ENCODE measurements around the gene BCL7B. TPM values are rescaled to one million over a fixed set of nuclear protein-coding genes. Genes with fewer than 3 reads are reported as not detected.
"Not testable (repeated sequence)": the region's sequence is repeated elsewhere in the genome, so short reads cannot be mapped to it uniquely, and the experiment has no call there.

BCL7B gene
- total RNA-seq, 2 donors from 2014 or later = 44.4 to 90.0 TPM

DNA sequence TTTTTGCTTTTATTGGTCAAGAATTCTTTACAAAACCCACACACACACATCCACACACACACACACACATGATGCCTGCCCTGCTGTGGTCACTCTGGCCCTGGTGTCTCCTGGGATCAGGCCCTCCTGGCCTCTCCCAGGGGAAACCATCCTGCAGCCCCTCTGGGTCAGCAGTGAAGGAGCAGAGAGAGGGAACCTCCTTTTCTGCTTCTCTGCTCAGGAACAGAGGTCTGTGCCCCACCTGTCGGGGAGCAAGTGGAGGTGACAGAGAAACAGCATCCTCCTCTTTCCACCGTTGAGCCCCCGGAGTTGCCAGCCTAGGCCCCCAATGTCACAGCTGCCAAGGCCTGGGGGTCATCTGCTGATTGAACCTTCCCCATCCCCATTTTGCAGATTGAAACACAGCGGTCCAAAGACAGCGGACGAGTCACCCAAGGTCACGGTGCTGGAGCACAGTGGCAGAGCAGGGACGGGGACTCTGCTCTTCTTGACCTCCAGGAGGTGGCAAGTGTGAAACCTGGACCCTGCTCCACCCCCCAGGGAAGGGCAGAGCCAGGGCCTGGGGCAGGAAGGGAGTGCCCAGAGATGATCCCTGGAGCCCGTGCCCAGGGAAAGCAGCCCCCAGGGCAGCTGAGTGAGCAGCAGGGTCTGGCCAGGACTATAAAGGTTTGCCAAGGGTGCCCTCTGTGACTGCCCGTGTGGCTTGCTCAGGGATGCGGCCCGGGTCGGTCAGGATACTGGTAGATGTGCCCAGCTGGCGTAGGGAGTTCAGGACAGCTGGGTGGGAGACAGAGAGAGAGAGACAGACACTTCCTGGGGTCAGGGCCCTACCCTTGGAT is 35.9 kb upstream of the BCL7B start:
- Histone ChIP-seq H3K9me3 (no peaks in the 10 kb centered on the region), H3K36me3 (replicated peaks in 1 of 2; ENCODE audit: insufficient read depth in 1 of 2, low read depth in 2 of 2) (no peaks in the 10 kb centered on the region), H3K27ac (no peak overlapping the region), H3K4me3 (no peak overlapping the region), H3K27me3 (no peaks in the 10 kb centered on the region), H3K4me1 (no peaks in the 10 kb centered on the region)
- WGBS, 2 donors = 61 to 75% methylated on average over 4 to 14 of the region's 14 CpGs
- TF ChIP-seq POLR2A (IDR thresholded peaks at IDR 0.05) = no peak
- TF ChIP-seq, protein P1, sequence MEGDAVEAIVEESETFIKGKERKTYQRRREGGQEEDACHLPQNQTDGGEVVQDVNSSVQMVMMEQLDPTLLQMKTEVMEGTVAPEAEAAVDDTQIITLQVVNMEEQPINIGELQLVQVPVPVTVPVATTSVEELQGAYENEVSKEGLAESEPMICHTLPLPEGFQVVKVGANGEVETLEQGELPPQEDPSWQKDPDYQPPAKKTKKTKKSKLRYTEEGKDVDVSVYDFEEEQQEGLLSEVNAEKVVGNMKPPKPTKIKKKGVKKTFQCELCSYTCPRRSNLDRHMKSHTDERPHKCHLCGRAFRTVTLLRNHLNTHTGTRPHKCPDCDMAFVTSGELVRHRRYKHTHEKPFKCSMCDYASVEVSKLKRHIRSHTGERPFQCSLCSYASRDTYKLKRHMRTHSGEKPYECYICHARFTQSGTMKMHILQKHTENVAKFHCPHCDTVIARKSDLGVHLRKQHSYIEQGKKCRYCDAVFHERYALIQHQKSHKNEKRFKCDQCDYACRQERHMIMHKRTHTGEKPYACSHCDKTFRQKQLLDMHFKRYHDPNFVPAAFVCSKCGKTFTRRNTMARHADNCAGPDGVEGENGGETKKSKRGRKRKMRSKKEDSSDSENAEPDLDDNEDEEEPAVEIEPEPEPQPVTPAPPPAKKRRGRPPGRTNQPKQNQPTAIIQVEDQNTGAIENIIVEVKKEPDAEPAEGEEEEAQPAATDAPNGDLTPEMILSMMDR (IDR thresholded peaks at IDR 0.05) = no peak
- intact Hi-C loops (cut with DNase I) = no loop called here
- DNase-seq (no peak), ATAC-seq (no peak)

DNA sequence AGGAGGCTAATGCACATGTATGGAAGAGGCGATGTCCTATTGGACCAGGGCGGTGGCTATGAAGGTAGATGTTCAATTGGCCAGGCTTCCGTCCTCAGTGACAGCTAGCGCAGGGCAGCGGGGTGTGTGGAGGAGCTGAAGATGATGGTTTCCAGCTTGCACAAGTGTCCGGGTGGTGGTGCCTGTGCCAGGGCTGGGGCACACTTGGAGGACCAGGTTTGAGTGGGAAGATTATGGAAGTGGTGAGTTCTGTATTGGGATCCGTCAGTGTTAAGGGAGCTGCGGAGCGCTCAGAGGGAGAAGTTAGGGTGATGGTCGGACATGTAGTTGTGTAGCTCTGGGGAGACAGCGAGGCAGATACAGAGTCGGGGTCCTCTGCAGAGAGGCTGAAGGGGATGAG is 29.4 kb upstream of the BCL7B start:
- WGBS, 2 donors = 93 to 97% methylated on average over 12 of the region's 12 CpGs
- Histone ChIP-seq H3K27me3 (no peaks in the 10 kb centered on the region), H3K36me3 (replicated peaks in 1 of 2; ENCODE audit: insufficient read depth in 1 of 2, low read depth in 2 of 2) (no peaks in the 10 kb centered on the region), H3K4me3 (no peak overlapping the region), H3K9me3 (no peaks in the 10 kb centered on the region), H3K4me1 (peaks cover 6% of the 10 kb centered on the region), H3K27ac (peak overlapping the region in 1 of 4 donors; percentile 22)
- no peak for TF ChIP-seq POLR2A (IDR thresholded peaks at IDR 0.05)
- TF ChIP-seq, protein P1 (IDR thresholded peaks at IDR 0.05) = no peak
- intact Hi-C loops (cut with DNase I) = no loop called here
- DNase-seq = no peak
- no peak for ATAC-seq

DNA sequence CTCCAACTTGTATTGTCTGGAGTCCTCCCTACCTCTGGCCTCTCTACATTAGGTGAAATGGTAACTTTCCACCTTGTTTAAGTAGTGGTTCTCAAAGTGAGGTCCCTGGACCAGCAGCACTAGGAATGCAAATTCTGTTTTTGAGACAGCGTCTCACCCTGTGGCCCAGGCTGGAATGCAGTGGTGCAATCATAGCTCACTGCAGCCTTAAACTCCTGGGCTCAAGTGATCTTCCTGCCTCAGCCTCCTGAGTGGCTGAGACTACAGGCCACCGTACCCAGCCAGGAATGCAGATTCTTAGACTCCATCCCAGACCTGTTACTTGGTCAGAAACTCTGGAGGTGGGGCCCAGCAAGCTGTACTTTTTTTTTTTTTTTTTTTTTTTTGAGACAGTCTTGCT is 27.7 kb upstream of the BCL7B start:
- intact Hi-C loops (cut with DNase I) = no loop called here
- no peak for ATAC-seq
- Histone ChIP-seq H3K9me3 (no peaks in the 10 kb centered on the region), H3K4me3 (no peak overlapping the region), H3K36me3 (replicated peaks in 1 of 2; ENCODE audit: insufficient read depth in 1 of 2, low read depth in 2 of 2) (no peaks in the 10 kb centered on the region), H3K27me3 (no peaks in the 10 kb centered on the region), H3K27ac (no peak overlapping the region), H3K4me1 (peaks cover 6% of the 10 kb centered on the region)
- WGBS, 2 donors = 73 to 82% methylated on average over 2 of the region's 2 CpGs
- no peak for DNase-seq
- TF ChIP-seq POLR2A (IDR thresholded peaks at IDR 0.05) = no peak
- TF ChIP-seq, protein P1 (IDR thresholded peaks at IDR 0.05) = no peak

DNA sequence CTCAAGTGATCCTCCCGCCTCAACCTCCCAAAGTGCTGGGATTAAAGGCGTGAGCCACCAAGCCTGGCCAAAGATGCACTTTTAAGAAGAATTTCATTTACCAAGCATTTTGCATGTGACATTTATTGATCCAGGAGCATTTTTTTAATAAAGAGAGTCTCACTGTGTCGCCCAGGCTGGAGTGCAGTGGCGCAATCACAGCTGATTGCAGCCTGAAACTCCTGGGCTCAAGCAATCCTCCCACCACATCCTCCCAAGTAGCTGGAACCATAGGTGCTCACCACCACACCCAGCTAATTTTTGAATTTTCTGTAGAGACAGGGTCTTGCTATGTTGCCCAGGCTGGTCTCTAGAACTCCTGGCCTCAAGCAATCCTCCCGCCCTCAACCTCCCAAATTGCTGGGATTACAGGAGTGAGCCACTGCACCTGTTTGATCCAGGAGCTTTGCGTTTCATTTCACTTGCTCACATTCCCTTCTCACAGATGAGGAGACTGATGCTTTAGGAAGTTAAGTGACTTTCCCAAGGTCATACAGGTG is 25.2 kb upstream of the BCL7B start:
- no peak for TF ChIP-seq POLR2A (IDR thresholded peaks at IDR 0.05)
- TF ChIP-seq, protein P1 (IDR thresholded peaks at IDR 0.05) = no peak
- ATAC-seq (no peak), DNase-seq (no peak)
- peaks cover 9% of the 10 kb centered on the region for H3K4me1 ChIP-seq
- H3K9me3 ChIP-seq = no peaks in the 10 kb centered on the region
- H3K27ac ChIP-seq = peak overlapping the region in 1 of 4 donors; percentile 48
- H3K4me3 ChIP-seq = no peak overlapping the region
- no peaks in the 10 kb centered on the region for H3K36me3 ChIP-seq (replicated peaks in 1 of 2; ENCODE audit: insufficient read depth in 1 of 2, low read depth in 2 of 2)
- 80 to 83% methylated on average over 6 of the region's 6 CpGs for WGBS, 2 donors
- H3K27me3 ChIP-seq = no peaks in the 10 kb centered on the region
- intact Hi-C loops (cut with DNase I) = no loop called here

DNA sequence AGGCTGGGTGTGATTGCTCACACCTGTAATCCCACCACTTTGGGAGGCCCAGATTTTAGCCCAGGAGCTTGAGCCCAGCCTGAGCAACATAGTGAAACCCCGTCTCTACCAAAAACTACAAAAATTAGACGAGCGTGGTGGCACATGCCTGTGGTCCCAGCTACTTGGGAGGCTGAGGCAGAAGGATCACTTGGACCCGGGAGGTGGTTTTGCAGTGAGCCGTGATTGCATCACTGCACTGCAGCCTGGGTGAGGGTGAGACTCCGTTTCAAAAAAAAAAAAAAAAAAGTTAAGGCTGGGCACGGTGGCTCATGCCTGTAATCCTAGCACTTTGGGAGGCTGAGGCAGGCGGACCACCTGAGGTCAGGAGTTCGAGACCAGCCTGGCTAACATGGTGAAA is 23.5 kb upstream of the BCL7B start:
- WGBS, 2 donors = 71 to 78% methylated on average over 9 of the region's 9 CpGs
- H3K27me3 ChIP-seq; H3K36me3 ChIP-seq (replicated peaks in 1 of 2; ENCODE audit: insufficient read depth in 1 of 2, low read depth in 2 of 2); H3K4me3 ChIP-seq; ATAC-seq; DNase-seq; H3K9me3 ChIP-seq; intact Hi-C loops (cut with DNase I); H3K27ac ChIP-seq: not testable (repeated sequence)
- H3K4me1 ChIP-seq = peaks cover 24% of the 10 kb centered on the region
